ENCODE results near the gene GPER1.

GRCh38 chr7:1085910-1086421 lies 1.9 kb upstream of the GPER1 start:
- TF ChIP-seq POLR2A (IDR thresholded peaks at IDR 0.05; ENCODE audit: low read length) (no peak), GATA1 (IDR thresholded peaks at IDR 0.05; ENCODE audit: low read depth, low read length) (no peak)

Data from erythroblast (primary cell).